ENCODE data around the gene GLG1. TPM values are rescaled to one million over a fixed set of nuclear protein-coding genes. Genes with fewer than 3 reads are reported as not detected.
A peak's percentile ranks its signal among the peaks of the same experiment; 100 is the strongest.
"Not testable (repeated sequence)": the region's sequence is repeated elsewhere in the genome, so short reads cannot be mapped to it uniquely, and the experiment has no call there.

The GLG1 gene
- polyA plus RNA-seq, 3 donors: 158 to 162 (median 158) TPM

DNA sequence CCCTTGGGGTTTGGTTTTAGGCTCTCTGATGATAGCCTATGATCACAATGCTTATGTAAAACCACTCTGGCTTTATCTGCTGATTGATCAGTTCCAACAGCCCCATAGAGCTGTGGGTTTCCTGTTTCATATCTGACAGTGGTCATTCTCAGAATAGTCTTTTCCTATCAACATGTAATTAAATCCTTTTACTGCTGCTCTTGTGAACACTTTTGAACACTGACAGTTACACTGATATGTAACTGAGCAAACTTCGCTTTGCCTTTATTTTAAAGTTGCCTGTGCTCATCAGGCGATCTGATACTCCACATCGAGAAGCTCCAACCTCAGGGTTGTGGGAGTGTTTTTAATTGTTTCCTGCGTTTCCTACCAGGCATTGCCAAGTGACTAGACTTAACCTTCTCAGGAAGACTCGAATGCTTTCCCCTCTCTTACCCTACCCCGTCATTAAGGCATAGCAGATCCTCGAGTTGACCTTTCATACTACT lies 168.4 kb downstream of the GLG1 start:
- no peak for DNase-seq (ENCODE audit: extremely low read depth in 1 of 11, low read depth in 9 of 11, low spot score in 4 of 11)

DNA sequence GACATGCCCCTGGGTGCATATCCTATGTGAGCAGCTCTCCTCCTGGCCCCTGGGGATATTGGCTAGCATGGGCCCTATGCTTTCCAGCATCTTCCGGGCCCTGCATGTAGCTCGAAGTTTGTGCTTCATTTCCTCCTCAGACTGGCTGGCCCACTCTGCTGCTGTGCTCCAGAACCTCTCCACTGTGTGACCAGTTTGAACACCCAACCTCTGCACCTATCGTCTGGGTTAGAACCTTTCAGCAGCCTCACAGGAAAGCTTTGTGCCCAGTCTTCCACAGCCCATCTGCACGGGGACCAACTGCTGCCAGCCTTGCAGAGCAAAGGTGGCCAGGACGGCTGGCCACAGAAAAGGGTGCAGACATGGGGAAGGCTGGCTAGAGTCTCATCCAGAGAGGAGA lies 175.4 kb downstream of the GLG1 start:
- DNase-seq (ENCODE audit: extremely low read depth in 1 of 11, low read depth in 9 of 11, low spot score in 4 of 11): no peak

DNA sequence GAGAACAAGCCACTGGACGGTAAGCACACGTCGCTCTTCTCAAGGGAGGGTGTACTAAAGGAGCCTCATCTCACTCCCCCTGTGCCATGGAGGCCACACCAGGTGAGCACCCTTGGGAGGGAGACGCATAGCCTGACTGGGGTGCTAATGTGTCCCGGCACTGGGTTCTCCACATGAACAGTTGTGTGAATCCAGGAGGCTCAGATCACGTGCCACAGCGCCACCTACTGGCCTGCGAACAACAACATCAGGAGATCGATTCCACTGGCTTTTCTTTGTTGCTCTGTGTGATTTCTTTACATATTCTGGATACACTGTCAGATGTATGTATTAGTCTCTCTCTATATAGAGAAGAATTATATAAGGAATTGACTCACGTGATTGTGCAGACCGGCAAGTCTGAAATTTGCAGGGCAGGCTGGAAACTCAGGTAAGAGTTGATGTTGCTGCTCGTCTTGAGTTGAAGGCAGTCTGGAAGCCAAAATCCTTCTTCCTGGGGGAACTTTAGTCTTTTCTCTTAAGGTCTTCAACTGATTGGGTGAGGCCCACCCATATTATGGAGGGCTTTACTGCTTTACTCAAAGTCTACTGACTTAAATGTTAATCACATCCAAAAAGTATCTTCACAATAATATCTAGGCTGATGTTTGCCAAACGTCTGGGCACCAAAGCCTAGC lies 176.7 kb downstream of the GLG1 start:
- DNase-seq (ENCODE audit: extremely low read depth in 1 of 11, low read depth in 9 of 11, low spot score in 4 of 11): peak in 1 of 11 donors; percentile 20

DNA sequence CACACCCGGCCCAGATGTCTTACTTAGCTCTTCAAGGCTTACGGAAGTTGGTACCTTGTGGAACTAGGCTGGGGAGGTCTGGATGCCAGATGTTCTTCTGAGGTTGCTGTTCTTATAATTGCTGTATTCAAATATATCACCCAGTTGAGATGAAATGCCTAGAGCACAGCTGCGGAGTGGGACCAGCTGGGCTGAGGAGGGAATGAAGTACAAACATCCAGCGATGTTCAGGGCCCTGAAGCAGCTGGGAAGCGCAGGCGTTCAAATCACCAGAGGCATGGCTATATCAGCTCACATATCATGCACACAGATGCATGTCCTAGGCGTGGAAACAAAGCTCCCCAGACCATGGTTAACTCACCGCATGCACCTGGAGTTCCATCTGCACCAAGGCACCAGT lies 178.4 kb downstream of the GLG1 start:
- DNase-seq (ENCODE audit: extremely low read depth in 1 of 11, low read depth in 9 of 11, low spot score in 4 of 11): not testable (repeated sequence)

- DNase-seq (ENCODE audit: extremely low read depth in 1 of 11, low read depth in 9 of 11, low spot score in 4 of 11): not testable (repeated sequence)
These were observed 181.2 kb downstream of the GLG1 start for GRCh38 chr16:74425751-74426150.

- not testable (repeated sequence) for DNase-seq (ENCODE audit: extremely low read depth in 1 of 11, low read depth in 9 of 11, low spot score in 4 of 11)
These were observed 183.2 kb downstream of the GLG1 start for GRCh38 chr16:74423721-74424120.

DNA sequence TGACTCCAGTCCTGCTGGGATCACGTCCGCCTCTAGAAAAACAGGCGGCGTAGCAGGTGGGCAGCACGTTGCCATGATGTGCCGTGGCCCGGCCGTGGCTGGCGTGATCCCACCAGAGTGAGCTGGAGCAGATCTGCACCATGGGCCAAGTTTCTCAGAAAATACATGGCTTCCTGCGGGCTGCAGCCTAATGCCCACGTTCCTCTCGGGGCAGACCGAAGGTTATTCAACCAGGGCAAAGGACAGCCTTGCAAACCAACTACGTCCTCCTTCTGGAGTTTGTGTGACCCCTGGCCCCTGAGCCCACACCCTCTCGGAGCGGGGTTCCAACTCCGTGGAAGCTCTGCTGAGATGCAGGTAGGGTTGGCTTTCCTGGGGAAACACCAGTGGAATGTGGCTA lies 184.8 kb downstream of the GLG1 start:
- DNase-seq (ENCODE audit: extremely low read depth in 1 of 11, low read depth in 9 of 11, low spot score in 4 of 11): not testable (repeated sequence)

- DNase-seq (ENCODE audit: extremely low read depth in 1 of 11, low read depth in 9 of 11, low spot score in 4 of 11): not testable (repeated sequence)
These were observed 185.5 kb downstream of the GLG1 start for GRCh38 chr16:74421482-74421785.

- not testable (repeated sequence) for DNase-seq (ENCODE audit: extremely low read depth in 1 of 11, low read depth in 9 of 11, low spot score in 4 of 11)
These were observed 186.1 kb downstream of the GLG1 start, which contains the start of gene CLEC18B for GRCh38 chr16:74420612-74421481. Gene CLEC18B (minus strand): TSS chr16:74421478. CDS start chr16:74421270, 208 bp downstream.

DNA sequence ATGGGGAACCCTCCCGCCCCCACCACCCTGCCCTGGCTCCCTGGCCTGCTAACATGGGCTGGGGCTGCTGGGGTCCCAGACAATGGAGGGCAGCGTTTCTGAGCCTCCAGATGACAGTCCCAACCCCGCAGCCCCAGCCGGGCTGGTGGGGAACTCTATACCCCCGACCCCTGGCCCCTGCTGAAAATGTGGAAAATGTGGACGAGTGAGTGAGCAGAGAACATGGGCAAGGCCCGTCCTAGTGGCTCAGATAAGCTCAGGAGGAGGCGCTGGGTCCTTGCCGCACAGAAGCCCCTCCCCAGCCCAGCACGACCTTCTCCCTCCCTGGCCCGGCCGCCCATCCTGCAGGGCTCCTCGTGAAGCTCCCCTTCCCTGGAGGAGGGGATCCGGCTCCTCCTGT lies 187.1 kb downstream of the GLG1 start:
- not testable (repeated sequence) for DNase-seq (ENCODE audit: extremely low read depth in 1 of 11, low read depth in 9 of 11, low spot score in 4 of 11)

- DNase-seq (ENCODE audit: extremely low read depth in 1 of 11, low read depth in 9 of 11, low spot score in 4 of 11): not testable (repeated sequence)
These were observed 189.0 kb downstream of the GLG1 start for GRCh38 chr16:74417897-74418296.

DNA sequence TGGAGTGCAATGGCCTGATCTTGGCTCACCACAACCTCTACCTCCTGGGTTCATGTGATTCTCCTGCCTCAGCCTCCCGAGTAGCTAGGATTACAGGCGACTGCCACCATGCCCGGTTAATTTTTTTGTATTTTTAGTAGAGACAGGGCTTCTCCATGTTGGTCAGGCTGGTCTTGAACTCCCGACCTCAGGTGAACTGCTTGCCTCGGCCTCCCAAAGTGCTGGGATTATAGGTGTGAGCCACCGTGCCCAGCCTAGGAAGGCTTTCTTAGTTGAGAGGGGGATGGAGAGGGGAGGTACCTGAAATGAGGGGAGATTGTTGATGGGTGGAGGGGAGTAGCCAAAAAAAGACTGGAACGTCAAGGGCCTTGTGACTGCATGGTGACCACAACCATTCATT lies 193.0 kb downstream of the GLG1 start:
- DNase-seq (ENCODE audit: extremely low read depth in 1 of 11, low read depth in 9 of 11, low spot score in 4 of 11): not testable (repeated sequence)

GRCh38 chr16:74413485-74413884 lies 193.4 kb downstream of the GLG1 start:
- not testable (repeated sequence) for DNase-seq (ENCODE audit: extremely low read depth in 1 of 11, low read depth in 9 of 11, low spot score in 4 of 11)

DNA sequence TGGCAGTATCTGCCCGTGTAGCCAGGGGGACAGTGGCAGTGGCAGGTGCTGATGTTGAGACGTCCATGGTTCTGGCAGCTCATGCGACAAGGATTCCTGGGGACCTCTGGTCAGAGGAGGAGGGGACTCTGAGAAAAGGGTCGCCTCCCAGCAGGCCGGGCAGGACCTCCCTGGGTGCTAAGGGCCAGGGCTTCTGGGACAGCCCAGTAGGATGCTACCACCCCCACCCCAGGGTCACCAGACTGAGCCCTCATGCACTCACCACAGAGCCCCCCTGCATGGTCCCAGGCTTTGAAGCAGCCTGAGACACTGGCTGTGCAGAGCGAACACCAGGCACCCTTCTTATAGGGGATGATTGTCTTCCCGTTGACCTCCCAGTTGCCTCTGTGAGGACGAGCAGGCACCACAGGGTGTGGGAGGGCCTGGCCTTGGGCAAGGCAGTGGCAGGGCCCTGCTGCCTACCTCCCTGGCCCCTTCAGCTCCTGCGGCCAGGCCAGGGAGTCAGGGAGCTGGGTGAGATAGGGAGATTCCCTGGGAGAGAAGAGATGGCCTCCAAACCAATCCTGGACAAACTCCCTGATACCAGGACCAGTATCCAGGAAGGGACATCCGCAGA lies 194.0 kb downstream of the GLG1 start:
- not testable (repeated sequence) for DNase-seq (ENCODE audit: extremely low read depth in 1 of 11, low read depth in 9 of 11, low spot score in 4 of 11)

GRCh38 chr16:74412138-74412774 lies 194.7 kb downstream of the GLG1 start:
- not testable (repeated sequence) for DNase-seq (ENCODE audit: extremely low read depth in 1 of 11, low read depth in 9 of 11, low spot score in 4 of 11)

GRCh38 chr16:74410981-74411380 lies 195.9 kb downstream of the GLG1 start:
- DNase-seq (ENCODE audit: extremely low read depth in 1 of 11, low read depth in 9 of 11, low spot score in 4 of 11): not testable (repeated sequence)

DNA sequence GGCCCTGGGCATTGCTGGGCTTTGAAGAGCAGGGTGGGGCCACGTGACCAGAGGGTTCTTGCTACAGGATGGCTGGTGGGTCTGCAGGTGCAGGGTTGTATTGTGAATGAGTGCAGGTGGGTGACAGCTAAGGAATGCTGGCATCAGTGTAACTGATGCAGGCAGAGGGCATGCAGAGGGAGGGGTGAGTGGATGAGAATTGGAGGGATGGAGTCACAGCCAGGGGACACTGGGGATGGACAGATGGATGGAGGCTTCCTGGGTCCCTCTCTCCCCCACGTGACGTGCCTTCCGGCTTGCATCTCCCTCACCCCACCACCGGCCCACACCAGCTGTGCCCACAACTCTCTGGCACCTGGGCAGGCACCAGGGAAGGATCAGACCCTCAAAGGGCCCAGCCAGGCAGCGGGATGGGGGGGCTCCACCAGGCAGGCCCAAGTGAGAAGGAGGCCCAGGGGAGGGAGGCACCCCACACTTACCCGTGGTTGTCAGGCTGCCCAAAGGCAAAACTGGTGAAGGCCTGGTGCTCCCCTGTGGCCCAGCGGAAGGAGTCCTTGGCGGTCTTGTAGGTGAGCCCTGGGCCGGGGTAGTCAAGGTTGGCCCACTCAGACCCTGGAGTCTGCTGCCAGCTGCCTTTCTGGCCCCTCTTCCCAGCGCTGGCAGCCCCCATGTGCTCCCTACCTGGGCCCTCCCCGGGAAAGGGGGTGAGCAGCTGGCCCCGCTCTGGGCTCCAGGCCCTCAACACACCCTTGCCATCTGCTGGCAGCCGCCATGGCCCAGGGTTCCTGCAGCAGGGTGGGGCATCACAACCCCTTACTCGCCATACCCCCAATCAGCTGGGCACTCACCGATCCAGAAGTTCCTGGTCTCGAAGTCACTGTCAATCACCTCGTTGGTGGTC lies 196.6 kb downstream of the GLG1 start:
- DNase-seq (ENCODE audit: extremely low read depth in 1 of 11, low read depth in 9 of 11, low spot score in 4 of 11): not testable (repeated sequence)

Measured in renal cortex interstitium (tissue), 11 donors.